ENCODE measurements around the gene HIF1A.
"Not testable (repeated sequence)": the region's sequence is repeated elsewhere in the genome, so short reads cannot be mapped to it uniquely, and the experiment has no call there.

Gene HIF1A

DNA sequence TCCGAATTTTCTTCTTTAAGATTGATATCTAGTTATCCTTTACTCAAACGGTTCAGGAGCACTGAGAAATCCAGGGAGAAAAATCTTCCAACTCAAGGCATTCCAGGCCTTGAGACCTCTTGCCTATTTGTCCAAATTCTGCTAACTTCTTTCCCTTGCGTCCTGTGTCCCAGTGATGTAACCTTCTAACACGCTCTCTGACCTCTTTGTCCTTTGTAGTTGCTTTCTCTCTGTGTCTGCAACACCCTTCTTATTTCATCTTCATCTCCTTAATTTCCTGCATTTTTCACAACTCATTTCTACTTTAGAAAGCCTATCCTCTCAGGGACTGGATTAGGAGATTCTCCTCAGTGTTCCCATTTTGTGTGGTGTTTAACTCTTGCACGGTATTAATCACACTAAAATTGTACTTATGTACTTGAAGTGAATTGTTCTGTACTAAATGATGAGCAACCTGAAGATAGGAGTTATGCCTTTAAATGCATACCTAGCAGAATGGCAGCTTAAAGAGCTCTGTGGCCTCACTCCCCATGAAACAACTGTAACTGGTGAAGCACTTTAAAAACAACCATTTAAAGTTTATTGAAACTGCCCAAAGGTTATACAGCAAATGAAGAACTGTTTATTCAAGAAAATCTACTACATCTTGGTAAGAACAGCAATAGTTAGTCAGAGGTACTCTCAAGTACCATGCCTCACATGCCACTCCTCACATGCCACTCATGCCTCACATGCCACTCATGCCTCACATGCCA is 59.5 kb downstream of the HIF1A start:
- TF ChIP-seq, protein P1, sequence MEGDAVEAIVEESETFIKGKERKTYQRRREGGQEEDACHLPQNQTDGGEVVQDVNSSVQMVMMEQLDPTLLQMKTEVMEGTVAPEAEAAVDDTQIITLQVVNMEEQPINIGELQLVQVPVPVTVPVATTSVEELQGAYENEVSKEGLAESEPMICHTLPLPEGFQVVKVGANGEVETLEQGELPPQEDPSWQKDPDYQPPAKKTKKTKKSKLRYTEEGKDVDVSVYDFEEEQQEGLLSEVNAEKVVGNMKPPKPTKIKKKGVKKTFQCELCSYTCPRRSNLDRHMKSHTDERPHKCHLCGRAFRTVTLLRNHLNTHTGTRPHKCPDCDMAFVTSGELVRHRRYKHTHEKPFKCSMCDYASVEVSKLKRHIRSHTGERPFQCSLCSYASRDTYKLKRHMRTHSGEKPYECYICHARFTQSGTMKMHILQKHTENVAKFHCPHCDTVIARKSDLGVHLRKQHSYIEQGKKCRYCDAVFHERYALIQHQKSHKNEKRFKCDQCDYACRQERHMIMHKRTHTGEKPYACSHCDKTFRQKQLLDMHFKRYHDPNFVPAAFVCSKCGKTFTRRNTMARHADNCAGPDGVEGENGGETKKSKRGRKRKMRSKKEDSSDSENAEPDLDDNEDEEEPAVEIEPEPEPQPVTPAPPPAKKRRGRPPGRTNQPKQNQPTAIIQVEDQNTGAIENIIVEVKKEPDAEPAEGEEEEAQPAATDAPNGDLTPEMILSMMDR (IDR thresholded peaks at IDR 0.05; ENCODE audit: low read depth, low read length, poor library complexity, severe bottlenecking), result no peak
- no peak for TF ChIP-seq EZH2phosphoT487 (IDR thresholded peaks at IDR 0.05; ENCODE audit: borderline replicate concordance, low read length)
- no peak overlapping the region for H3K4me2 ChIP-seq (ENCODE audit: low read length)

DNA sequence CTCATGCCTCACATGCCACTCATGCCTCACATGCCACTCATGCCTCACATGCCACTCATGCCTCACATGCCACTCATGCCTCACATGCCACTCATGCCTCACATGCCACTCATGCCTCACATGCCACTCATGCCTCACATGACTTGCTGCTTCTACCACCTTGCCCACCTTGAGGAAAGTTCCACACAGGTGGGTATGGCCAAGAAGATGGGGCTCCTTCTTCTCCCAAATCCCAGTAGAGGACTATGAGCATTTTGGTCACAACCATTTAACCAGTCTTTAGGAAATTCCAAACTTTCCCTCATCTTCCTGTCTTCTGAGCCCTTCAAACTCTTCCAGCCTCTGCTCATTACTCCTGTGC is 60.0 kb downstream of the HIF1A start:
- not testable (repeated sequence) for H3K4me2 ChIP-seq (ENCODE audit: low read length); H3K36me3 ChIP-seq (ENCODE audit: control insufficient read depth, low read length); H3K9me3 ChIP-seq (ENCODE audit: control insufficient read depth, insufficient read depth, low read length); H3K27ac ChIP-seq (ENCODE audit: low read depth, low read length); H3K79me2 ChIP-seq (ENCODE audit: control insufficient read depth, low read length); H3K4me3 ChIP-seq (ENCODE audit: low read length); H4K20me1 ChIP-seq (ENCODE audit: control insufficient read depth, insufficient read depth, low read depth, low read length); H3K27me3 ChIP-seq (ENCODE audit: control insufficient read depth, low read length); H3K9me2 ChIP-seq (replicated peaks; ENCODE audit: control insufficient read depth, low read length)
- peaks cover 29% of the 10 kb centered on the region for H3K4me1 ChIP-seq (ENCODE audit: control insufficient read depth, low read length)
- H3F3A ChIP-seq (ENCODE audit: control insufficient read depth, insufficient read depth), result peaks cover 22% of the 10 kb centered on the region

More for the DNA sequence above, 59.5 kb downstream of the HIF1A start:
- Histone ChIP-seq H3K79me2 (ENCODE audit: control insufficient read depth, low read length) (peaks cover 11% of the 10 kb centered on the region), H3K9me3 (ENCODE audit: control insufficient read depth, insufficient read depth, low read length) (no peaks in the 10 kb centered on the region), H3K4me1 (ENCODE audit: control insufficient read depth, low read length) (peaks cover 35% of the 10 kb centered on the region), H3K27me3 (ENCODE audit: control insufficient read depth, low read length) (no peaks in the 10 kb centered on the region), H4K20me1 (ENCODE audit: control insufficient read depth, insufficient read depth, low read depth, low read length) (no peaks in the 10 kb centered on the region), H3K36me3 (ENCODE audit: control insufficient read depth, low read length) (peaks cover 10% of the 10 kb centered on the region), H3K27ac (ENCODE audit: low read depth, low read length) (no peak overlapping the region), H3F3A (ENCODE audit: control insufficient read depth, insufficient read depth) (peaks cover 28% of the 10 kb centered on the region), H3K4me3 (ENCODE audit: low read length) (no peak overlapping the region), H3K9me2 (replicated peaks; ENCODE audit: control insufficient read depth, low read length) (no peaks in the 10 kb centered on the region)

DNA sequence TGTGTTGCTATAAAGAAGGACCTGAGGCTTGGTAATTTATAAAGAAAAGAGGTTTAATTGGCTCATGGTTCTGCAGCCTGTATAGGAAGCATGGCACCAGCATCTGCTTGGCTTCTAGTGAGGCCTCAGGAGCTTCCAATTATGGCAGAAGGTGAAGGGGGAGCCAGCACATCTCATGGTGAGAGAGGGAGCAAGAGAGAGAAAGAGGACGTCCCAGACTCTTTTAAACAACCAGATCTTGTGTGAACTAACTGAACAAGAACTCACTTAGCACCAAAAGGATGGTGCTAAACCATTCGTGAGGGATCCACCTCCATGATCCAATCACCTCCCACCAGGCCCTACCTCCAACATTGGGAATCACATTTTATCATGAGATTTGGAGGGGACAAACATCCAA is 60.8 kb downstream of the HIF1A start:
- H3K9me2 ChIP-seq (replicated peaks; ENCODE audit: control insufficient read depth, low read length), result no peaks in the 10 kb centered on the region
- H3K36me3 ChIP-seq (ENCODE audit: control insufficient read depth, low read length), result no peaks in the 10 kb centered on the region
- no peaks in the 10 kb centered on the region for H3K9me3 ChIP-seq (ENCODE audit: control insufficient read depth, insufficient read depth, low read length)
- peaks cover 19% of the 10 kb centered on the region for H3F3A ChIP-seq (ENCODE audit: control insufficient read depth, insufficient read depth)
- no peak overlapping the region for H3K4me3 ChIP-seq (ENCODE audit: low read length)
- no peak overlapping the region for H3K4me2 ChIP-seq (ENCODE audit: low read length)
- H3K27ac ChIP-seq (ENCODE audit: low read depth, low read length), result no peak overlapping the region
- no peaks in the 10 kb centered on the region for H3K79me2 ChIP-seq (ENCODE audit: control insufficient read depth, low read length)
- TF ChIP-seq, protein P1 (IDR thresholded peaks at IDR 0.05; ENCODE audit: low read depth, low read length, poor library complexity, severe bottlenecking), result no peak
- TF ChIP-seq EZH2phosphoT487 (IDR thresholded peaks at IDR 0.05; ENCODE audit: borderline replicate concordance, low read length), result no peak
- no peaks in the 10 kb centered on the region for H3K27me3 ChIP-seq (ENCODE audit: control insufficient read depth, low read length)
- no peaks in the 10 kb centered on the region for H4K20me1 ChIP-seq (ENCODE audit: control insufficient read depth, insufficient read depth, low read depth, low read length)
- peaks cover 28% of the 10 kb centered on the region for H3K4me1 ChIP-seq (ENCODE audit: control insufficient read depth, low read length)

- Histone ChIP-seq H3K27ac (ENCODE audit: low read depth, low read length) (no peak overlapping the region), H4K20me1 (ENCODE audit: control insufficient read depth, insufficient read depth, low read depth, low read length) (no peaks in the 10 kb centered on the region), H3K9me2 (replicated peaks; ENCODE audit: control insufficient read depth, low read length) (no peaks in the 10 kb centered on the region), H3K4me1 (ENCODE audit: control insufficient read depth, low read length) (peaks cover 26% of the 10 kb centered on the region), H3K27me3 (ENCODE audit: control insufficient read depth, low read length) (no peaks in the 10 kb centered on the region), H3K79me2 (ENCODE audit: control insufficient read depth, low read length) (peaks cover 27% of the 10 kb centered on the region), H3K4me2 (ENCODE audit: low read length) (no peak overlapping the region), H3F3A (ENCODE audit: control insufficient read depth, insufficient read depth) (no peaks in the 10 kb centered on the region), H3K4me3 (ENCODE audit: low read length) (no peak overlapping the region), H3K9me3 (ENCODE audit: control insufficient read depth, insufficient read depth, low read length) (no peaks in the 10 kb centered on the region), H3K36me3 (ENCODE audit: control insufficient read depth, low read length) (peaks cover 21% of the 10 kb centered on the region)
- TF ChIP-seq, protein P1 (IDR thresholded peaks at IDR 0.05; ENCODE audit: low read depth, low read length, poor library complexity, severe bottlenecking), result no peak
- TF ChIP-seq EZH2phosphoT487 (IDR thresholded peaks at IDR 0.05; ENCODE audit: borderline replicate concordance, low read length), result no peak
These were observed 64.6 kb downstream of the HIF1A start for GRCh38 chr14:61759878-61760277.
